CD4-positive, alpha-beta T cell (primary cell): Measurements from ENCODE around the gene SGPP1. TPM values are rescaled to one million over a fixed set of nuclear protein-coding genes. Genes with fewer than 3 reads are reported as not detected.
A peak's percentile ranks its signal among the peaks of the same experiment; 100 is the strongest.

Experiments
- ATAC-seq: fragments of 200-7000 bp; cut with Tn5 transposase; one replicate; pipeline ENCODE4 v1.10.0; 2022; ENCODE audit warnings: mild to moderate bottlenecking; ENCODE audit not compliant: poor library complexity
- CTCF ChIA-PET: fragments of 350-600 bp; sonication (Branson Sonifier 250); formaldehyde crosslinking; loops from one replicate; lab custom pipeline; 2021; ENCODE audit warnings: antibody characterized with exemption, inconsistent platforms; lab: Charles Lee
- POLR2A ChIA-PET: fragments of 350-600 bp; sonication (Branson Sonifier 250); formaldehyde crosslinking; loops from one replicate; lab custom pipeline; 2021; ENCODE audit warnings: antibody characterized with exemption, inconsistent platforms; lab: Charles Lee
- DNase-seq, 14 experiments: peaks; one replicate each; pipeline ENCODE4 v3.0.0-alpha.2; 2013 to 2020; ENCODE audit warnings: mixed read lengths in 2 of 14
- H3K27ac ChIP-seq, 2 donors: one replicate each; pipeline versions ENCODE4 v1.5.1 to v1.7.0; 2013; ENCODE audit warnings: low read length in 2 of 2, low read depth in 1 of 2, mild to moderate bottlenecking in 1 of 2
- H3K27me3 ChIP-seq, 2 experiments: 1 replicate in 1 of 2; 2 replicates in 1 of 2; pipeline versions ENCODE4 v1.6.1 to v1.7.0; 2013; ENCODE audit warnings: low read length in 2 of 2, control low read depth in 1 of 2, mild to moderate bottlenecking in 1 of 2, moderate library complexity in 1 of 2; ENCODE audit not compliant: insufficient read depth in 2 of 2, control insufficient read depth in 1 of 2
- H3K36me3 ChIP-seq: one replicate; pipeline ENCODE4 v1.6.1; 2013; ENCODE audit warnings: low read length, control low read depth; ENCODE audit not compliant: insufficient read depth
- H3K4me1 ChIP-seq: one replicate; pipeline ENCODE4 v1.6.1; 2013; ENCODE audit warnings: low read length, control low read depth; ENCODE audit not compliant: insufficient read depth
- H3K4me3 ChIP-seq: one replicate; pipeline ENCODE4 v1.5.1; 2013; ENCODE audit warnings: mild to moderate bottlenecking, low read length, moderate library complexity
- H3K9me3 ChIP-seq, 2 experiments: 1 replicate in 1 of 2; 2 replicates in 1 of 2; pipeline versions ENCODE4 v1.6.1 to v1.7.0; 2013; ENCODE audit warnings: low read length in 2 of 2, mild to moderate bottlenecking in 2 of 2, control low read depth in 1 of 2, moderate library complexity in 1 of 2; ENCODE audit not compliant: control insufficient read depth in 1 of 2, insufficient read depth in 1 of 2
- H3K27ac Mint-ChIP-seq: one replicate; pipeline ENCODE4 v1.8.0; 2020; ENCODE audit warnings: mixed read lengths
- H3K27me3 Mint-ChIP-seq: one replicate; pipeline ENCODE4 v1.8.0; 2021; ENCODE audit warnings: mixed read lengths
- H3K36me3 Mint-ChIP-seq: one replicate; pipeline ENCODE4 v1.8.0; 2021; ENCODE audit warnings: low read depth, mixed read lengths
- H3K4me1 Mint-ChIP-seq: one replicate; pipeline ENCODE4 v1.8.0; 2021; ENCODE audit warnings: low read depth, mixed read lengths
- H3K4me3 Mint-ChIP-seq: one replicate; pipeline ENCODE4 v1.8.0; 2020; ENCODE audit warnings: mild to moderate bottlenecking, mixed read lengths
- H3K9me3 Mint-ChIP-seq: one replicate; pipeline ENCODE4 v1.8.0; 2020; ENCODE audit warnings: mixed read lengths
- intact Hi-C, 2 experiments: fragments of 100-400 bp; cut with DNase I in 1 of 2; cut with micrococcal nuclease in 1 of 2; formaldehyde crosslinking; loops; one replicate each; pipeline versions ENCODE4 v1.15.1 to v1.9.0; 2023 to 2025; cut with DNase I, micrococcal nuclease
- total RNA-seq, 174 experiments: library from RNA in 2 of 174; stranded (reverse) in 2 of 174; gene quantifications; one replicate each; pipeline ENCODE4 v1.2.3 and lab custom pipeline; 2021 to 2026
- TF ChIP-seq, protein P1 (sequence below): fragments of 200-600 bp; IDR thresholded peaks from one replicate; pipeline ENCODE4 v1.8.0; 2022; ENCODE audit warnings: antibody characterized with exemption, mild to moderate bottlenecking

SGPP1 gene
- total RNA-seq, 2 experiments from 2014 or later, result 16.6 to 16.8 TPM

DNA sequence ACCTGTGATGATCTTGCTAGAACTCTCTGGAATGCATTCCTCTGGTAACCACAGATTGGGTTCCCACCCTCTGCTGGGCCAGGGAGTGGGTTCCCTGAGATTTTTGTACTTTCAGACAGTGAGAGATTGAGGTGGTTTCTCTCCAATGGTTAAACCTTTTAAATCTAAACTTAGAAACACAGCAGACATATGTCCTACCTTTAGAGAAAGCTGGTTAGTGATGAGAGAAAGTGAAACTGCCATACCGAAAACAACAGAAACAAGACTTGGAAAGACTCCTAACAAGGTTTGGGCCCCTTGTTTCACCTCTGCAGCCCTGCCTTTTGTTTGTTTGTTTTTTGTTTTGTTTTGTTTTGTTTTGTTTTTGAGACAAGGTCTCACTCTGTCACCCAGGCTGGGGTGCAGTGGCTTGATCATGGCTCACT lies 9.7 kb upstream of the SGPP1 start:
- Mint-ChIP-seq H3K9me3 (no peaks in the 10 kb centered on the region), H3K27ac (peak overlapping the region; percentile 31), H3K27me3 (no peaks in the 10 kb centered on the region), H3K36me3 (no peaks in the 10 kb centered on the region), H3K4me3 (peak overlapping the region; percentile 76), H3K4me1 (peaks cover 11% of the 10 kb centered on the region)
- ChIA-PET CTCF (interaction anchor here (0.5 to 1.6 kb wide), 2 partner anchors 94 to 103 kb away, joined by 3 to 4 read pairs; no protein-coding TSS in a partner anchor), POLR2A (interaction anchor here (1.1 to 1.7 kb wide), 4 partner anchors 9 to 87 kb away, joined by 3 to 6 read pairs (median 6); partner anchors contain the start of gene SGPP1)
- Histone ChIP-seq H3K9me3 (no peaks in the 10 kb centered on the region), H3K27ac (no peak overlapping the region), H3K4me3 (peak overlapping the region; percentile 27), H3K27me3 (no peaks in the 10 kb centered on the region), H3K4me1 (peaks cover 11% of the 10 kb centered on the region), H3K36me3 (no peaks in the 10 kb centered on the region)
- intact Hi-C loops, result no loop called here
- no peak for DNase-seq
- TF ChIP-seq, protein P1, sequence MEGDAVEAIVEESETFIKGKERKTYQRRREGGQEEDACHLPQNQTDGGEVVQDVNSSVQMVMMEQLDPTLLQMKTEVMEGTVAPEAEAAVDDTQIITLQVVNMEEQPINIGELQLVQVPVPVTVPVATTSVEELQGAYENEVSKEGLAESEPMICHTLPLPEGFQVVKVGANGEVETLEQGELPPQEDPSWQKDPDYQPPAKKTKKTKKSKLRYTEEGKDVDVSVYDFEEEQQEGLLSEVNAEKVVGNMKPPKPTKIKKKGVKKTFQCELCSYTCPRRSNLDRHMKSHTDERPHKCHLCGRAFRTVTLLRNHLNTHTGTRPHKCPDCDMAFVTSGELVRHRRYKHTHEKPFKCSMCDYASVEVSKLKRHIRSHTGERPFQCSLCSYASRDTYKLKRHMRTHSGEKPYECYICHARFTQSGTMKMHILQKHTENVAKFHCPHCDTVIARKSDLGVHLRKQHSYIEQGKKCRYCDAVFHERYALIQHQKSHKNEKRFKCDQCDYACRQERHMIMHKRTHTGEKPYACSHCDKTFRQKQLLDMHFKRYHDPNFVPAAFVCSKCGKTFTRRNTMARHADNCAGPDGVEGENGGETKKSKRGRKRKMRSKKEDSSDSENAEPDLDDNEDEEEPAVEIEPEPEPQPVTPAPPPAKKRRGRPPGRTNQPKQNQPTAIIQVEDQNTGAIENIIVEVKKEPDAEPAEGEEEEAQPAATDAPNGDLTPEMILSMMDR, result no peak
- ATAC-seq, result no peak

DNA sequence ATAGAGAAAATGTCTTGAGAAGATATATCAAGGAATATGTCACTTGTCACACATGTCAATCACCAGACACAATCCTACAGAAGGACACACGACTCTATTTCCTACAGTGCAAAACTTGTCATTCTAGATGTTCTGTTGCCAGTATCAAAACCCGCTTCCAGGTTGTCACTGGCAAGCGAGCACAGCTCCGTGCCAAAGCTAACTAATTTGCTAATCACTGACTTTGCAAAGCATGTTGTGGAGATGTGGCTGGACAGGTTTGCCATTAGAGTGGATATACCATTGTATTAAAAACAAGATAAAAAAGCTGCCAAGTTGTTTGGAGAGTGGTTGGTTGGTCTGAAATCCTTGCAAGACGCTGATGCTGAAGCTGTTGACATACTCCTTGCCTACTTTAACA lies 7.9 kb upstream of the SGPP1 start:
- no peak for ATAC-seq
- Mint-ChIP-seq H3K4me1 (peaks cover 11% of the 10 kb centered on the region), H3K9me3 (no peaks in the 10 kb centered on the region), H3K36me3 (no peaks in the 10 kb centered on the region), H3K27ac (no peak overlapping the region), H3K4me3 (no peak overlapping the region), H3K27me3 (no peaks in the 10 kb centered on the region)
- H3K27ac ChIP-seq, result no peak overlapping the region
- ChIA-PET CTCF (no interaction called here), POLR2A (no interaction called here)
- no peak for DNase-seq
- H3K27me3 ChIP-seq, result no peaks in the 10 kb centered on the region
- TF ChIP-seq, protein P1, result no peak
- intact Hi-C loops, result no loop called here
- H3K36me3 ChIP-seq, result no peaks in the 10 kb centered on the region
- H3K4me3 ChIP-seq, result no peak overlapping the region
- no peaks in the 10 kb centered on the region for H3K9me3 ChIP-seq
- peaks cover 11% of the 10 kb centered on the region for H3K4me1 ChIP-seq

DNA sequence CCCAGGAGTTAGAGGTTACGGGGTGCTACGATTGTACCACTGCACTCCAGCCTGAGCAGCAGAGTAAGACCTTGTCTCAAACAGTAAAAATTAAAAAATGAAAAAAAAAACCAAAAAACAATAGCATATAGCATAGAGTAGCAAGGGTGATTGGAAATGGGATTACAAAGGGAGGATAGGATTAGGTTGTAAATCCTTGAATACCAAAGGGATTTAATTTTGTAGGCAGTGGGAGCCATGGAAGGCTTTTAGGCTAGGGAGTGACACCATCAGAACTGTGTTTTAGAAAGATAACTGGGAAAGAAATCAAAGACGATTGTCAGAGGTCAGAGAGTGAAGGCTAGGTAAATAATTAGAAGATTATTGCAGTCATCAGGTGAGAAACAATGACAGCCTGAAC lies 2.8 kb upstream of the SGPP1 start:
- H3K27me3 ChIP-seq, result no peaks in the 10 kb centered on the region
- no peaks in the 10 kb centered on the region for H3K27me3 Mint-ChIP-seq
- POLR2A ChIA-PET, result interaction anchor here (1.2 kb wide), 1 partner anchor 89 kb away, joined by 4 read pairs; the partner anchor contains the start of gene WDR89
- H3K36me3 ChIP-seq, result no peaks in the 10 kb centered on the region
- DNase-seq (no peak), ATAC-seq (no peak)
- H3K36me3 Mint-ChIP-seq, result peaks cover 14% of the 10 kb centered on the region
- H3K4me3 Mint-ChIP-seq, result no peak overlapping the region
- TF ChIP-seq, protein P1, result no peak
- intact Hi-C loops, result no loop called here
- CTCF ChIA-PET, result no interaction called here
- no peaks in the 10 kb centered on the region for H3K9me3 ChIP-seq
- H3K27ac Mint-ChIP-seq, result peak overlapping the region; percentile 46
- H3K4me1 Mint-ChIP-seq, result peaks cover 21% of the 10 kb centered on the region
- no peaks in the 10 kb centered on the region for H3K9me3 Mint-ChIP-seq
- no peak overlapping the region for H3K27ac ChIP-seq
- H3K4me3 ChIP-seq, result no peak overlapping the region
- peaks cover 5% of the 10 kb centered on the region for H3K4me1 ChIP-seq
